ENCODE results near the gene TNS3. TPM values are rescaled to one million over a fixed set of nuclear protein-coding genes. Genes with fewer than 3 reads are reported as not detected.

The TNS3 gene
- total RNA-seq, result 320 to 433 TPM (median 426 TPM) in 3 replicates
- long read RNA-seq, full-length matches to known transcripts, result 28 of 296 reads
- long read RNA-seq, partial matches to known transcripts, result 121 of 296 reads
- long read RNA-seq, other reads (novel, unspliced or antisense), result 147 of 296 reads

DNA sequence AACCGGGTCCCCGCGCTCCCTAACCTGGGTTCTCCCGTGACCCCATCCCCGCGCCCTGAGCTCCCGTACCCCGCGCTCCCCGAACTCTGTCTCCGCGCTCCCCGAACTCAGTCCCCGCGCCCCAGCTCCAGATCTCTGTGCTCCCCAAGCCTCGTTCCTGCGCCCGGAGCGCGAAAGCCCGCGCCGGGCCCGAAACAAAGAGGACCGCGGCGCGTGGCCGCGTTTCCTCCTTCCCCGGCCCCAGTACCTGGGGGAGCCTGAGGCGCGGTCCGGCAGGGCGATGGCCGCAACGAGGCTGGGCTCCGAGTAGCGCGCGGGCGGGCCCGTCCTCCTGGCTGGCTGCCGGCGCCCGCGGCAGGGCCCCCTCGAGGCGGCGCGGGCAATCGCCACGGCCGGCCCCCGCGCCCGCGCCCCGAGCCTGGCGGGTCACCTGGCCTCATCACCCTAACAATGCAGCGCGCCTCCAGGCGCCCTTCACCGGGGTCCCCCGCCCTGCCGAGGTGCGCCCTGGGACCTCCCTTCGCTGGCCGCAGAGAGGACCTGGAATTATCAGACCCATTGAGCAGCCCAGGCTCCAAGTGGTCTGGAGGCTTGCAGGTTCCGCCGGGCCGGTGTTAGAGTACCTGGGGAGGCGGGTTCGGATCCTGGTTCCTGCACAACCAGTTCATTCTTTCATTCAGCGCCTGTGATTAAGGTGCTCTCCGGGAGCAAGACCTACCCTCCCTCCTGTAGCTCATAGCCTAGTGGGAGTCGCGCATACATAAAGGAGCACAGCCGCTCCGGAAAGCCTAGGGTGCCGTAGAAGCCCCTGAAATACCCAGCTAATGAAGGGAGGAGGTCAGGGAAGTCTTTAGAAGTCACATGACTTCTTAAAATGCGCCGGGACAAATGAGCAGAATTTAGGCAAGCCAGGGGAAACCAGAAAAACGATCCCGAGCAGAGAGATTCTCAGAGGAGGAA lies at the start of gene TNS3:
TNS3 (minus strand) TSS at position 308 of the 960 bp plus-strand sequence. CDS start 142,475 bp downstream, outside the sequence.
- Mint-ChIP-seq H3K4me1 (ENCODE audit: low read depth) (peaks cover 77% of the 10 kb centered on the region), H3K4me3 (ENCODE audit: unreplicated experiment) (peak within 1 kb of the TSS; percentile 98), H3K36me3 (ENCODE audit: low read depth) (peaks cover 8% of the 10 kb centered on the region), H3K27me3 (ENCODE audit: low read depth) (no peaks in the 10 kb centered on the region), H3K27ac (ENCODE audit: unreplicated experiment) (peak within 1 kb of the TSS; percentile 99), H3K9me3 (ENCODE audit: low read depth) (no peaks in the 10 kb centered on the region)
- DNase-seq (ENCODE audit: low spot score), result no peak
- TF ChIP-seq, protein P1, sequence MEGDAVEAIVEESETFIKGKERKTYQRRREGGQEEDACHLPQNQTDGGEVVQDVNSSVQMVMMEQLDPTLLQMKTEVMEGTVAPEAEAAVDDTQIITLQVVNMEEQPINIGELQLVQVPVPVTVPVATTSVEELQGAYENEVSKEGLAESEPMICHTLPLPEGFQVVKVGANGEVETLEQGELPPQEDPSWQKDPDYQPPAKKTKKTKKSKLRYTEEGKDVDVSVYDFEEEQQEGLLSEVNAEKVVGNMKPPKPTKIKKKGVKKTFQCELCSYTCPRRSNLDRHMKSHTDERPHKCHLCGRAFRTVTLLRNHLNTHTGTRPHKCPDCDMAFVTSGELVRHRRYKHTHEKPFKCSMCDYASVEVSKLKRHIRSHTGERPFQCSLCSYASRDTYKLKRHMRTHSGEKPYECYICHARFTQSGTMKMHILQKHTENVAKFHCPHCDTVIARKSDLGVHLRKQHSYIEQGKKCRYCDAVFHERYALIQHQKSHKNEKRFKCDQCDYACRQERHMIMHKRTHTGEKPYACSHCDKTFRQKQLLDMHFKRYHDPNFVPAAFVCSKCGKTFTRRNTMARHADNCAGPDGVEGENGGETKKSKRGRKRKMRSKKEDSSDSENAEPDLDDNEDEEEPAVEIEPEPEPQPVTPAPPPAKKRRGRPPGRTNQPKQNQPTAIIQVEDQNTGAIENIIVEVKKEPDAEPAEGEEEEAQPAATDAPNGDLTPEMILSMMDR (IDR thresholded peaks at IDR 0.05), result peak; percentile 63

DNA sequence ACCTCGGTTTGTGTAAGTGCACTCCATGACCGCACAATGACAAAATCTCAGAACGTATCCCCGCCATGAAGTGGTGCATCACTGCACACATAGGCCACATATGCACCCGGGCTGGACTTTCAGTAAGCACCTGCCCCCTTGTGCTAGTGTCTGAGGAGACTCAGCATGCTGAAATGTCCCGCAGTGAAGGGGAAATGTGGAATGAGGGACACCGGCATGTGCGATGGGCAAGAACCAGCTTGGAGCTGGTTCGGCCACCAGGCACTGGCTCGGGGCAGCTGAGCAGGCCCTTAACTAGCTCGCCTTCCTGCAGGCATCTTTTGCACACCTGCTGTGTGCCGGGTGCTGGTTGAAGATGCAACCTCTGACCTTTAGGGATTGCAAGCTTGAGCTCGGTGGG lies 49.8 kb upstream of the TNS3 start:
- Mint-ChIP-seq H3K36me3 (ENCODE audit: low read depth) (no peaks in the 10 kb centered on the region), H3K27ac (ENCODE audit: unreplicated experiment) (no peak overlapping the region)
- no peak for DNase-seq (ENCODE audit: low spot score)

DNA sequence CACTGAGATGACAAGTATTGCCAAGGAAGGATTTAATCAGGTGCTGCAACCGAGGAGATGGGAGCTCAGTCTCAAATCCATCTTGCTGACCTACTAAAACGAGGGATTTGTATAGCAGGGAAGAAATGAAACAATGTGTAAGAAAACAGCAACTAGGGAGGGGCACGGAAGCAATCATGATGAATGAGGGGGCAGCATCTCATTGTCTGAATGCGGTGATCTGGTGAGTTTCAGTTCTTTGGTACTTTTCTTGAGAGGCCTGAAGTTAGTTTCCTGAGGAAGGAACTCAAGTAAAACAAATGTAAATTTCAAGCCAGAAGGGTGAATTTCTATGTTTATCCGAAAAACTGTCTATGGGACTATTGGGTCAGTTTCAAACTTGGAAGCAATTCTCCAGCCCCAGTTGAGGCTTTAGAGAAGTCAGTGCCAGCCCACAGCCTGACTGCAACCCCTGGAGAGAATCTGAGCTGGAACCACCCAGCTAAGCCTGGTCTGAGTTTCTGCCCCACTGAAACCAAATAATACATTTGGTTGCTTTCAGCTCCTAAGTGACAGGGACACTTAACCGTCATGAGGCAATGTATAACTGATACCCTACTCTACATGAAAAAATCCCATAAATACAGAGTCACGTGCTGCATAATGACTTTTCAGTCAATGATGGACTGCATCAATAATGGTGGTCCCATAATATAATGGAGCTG lies 45.8 kb upstream of the TNS3 start:
- H3K4me1 Mint-ChIP-seq (ENCODE audit: low read depth), result peaks cover 30% of the 10 kb centered on the region
- H3K27me3 Mint-ChIP-seq (ENCODE audit: low read depth), result no peaks in the 10 kb centered on the region
- H3K27ac Mint-ChIP-seq (ENCODE audit: unreplicated experiment), result no peak overlapping the region
- TF ChIP-seq, protein P1 (IDR thresholded peaks at IDR 0.05), result no peak
- no peaks in the 10 kb centered on the region for H3K9me3 Mint-ChIP-seq (ENCODE audit: low read depth)
- H3K36me3 Mint-ChIP-seq (ENCODE audit: low read depth), result no peaks in the 10 kb centered on the region
- H3K4me3 Mint-ChIP-seq (ENCODE audit: unreplicated experiment), result no peak overlapping the region
- no peak for DNase-seq (ENCODE audit: low spot score)

More for the DNA sequence above, 49.8 kb upstream of the TNS3 start:
- no peak overlapping the region for H3K4me3 Mint-ChIP-seq (ENCODE audit: unreplicated experiment)
- TF ChIP-seq, protein P1 (IDR thresholded peaks at IDR 0.05), result no peak
- no peaks in the 10 kb centered on the region for H3K27me3 Mint-ChIP-seq (ENCODE audit: low read depth)
- no peaks in the 10 kb centered on the region for H3K9me3 Mint-ChIP-seq (ENCODE audit: low read depth)
- peaks cover 40% of the 10 kb centered on the region for H3K4me1 Mint-ChIP-seq (ENCODE audit: low read depth)

DNA sequence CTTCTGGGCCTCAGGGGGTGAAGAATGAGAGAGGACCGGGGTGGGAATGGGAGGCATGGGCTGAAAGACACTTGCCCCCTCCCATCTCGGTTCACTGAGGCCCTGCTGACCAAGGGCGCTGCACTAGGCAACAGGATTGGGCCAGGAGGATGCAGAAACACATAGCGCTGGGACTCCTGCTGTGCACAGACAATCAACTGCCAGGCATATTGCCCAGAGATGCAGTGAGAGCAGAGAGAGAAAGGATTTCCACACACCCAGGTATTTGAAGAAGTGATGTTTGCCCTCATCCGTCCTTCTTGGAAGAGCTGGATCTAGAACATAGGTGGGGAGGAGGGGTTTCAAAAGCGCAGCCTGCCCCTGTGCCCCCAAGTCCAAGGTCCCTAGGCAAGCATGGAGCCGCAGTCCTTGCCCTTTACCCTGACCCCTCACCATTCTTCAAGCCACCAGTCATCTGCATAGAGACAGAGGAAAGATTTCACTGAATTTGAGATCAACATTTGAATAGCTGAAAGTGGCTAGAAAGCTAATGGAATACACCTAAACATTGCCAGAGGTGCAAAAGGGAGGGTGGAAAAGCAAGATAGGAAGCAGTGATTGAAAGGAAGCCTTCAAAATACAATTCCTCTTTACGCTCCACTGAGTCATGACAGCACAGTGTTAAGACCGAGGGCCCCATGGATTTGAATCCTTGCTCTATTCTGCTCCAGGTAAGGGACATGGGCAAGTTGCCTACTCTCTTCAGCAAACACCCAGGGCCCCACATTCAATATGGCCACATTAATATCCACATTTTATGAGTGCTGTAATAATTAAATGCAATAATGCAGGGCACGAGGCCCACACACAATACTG lies 44.2 kb upstream of the TNS3 start:
- TF ChIP-seq, protein P1 (IDR thresholded peaks at IDR 0.05), result no peak

More for the DNA sequence above, 44.2 kb upstream of the TNS3 start:
- Mint-ChIP-seq H3K4me1 (ENCODE audit: low read depth) (peaks cover 44% of the 10 kb centered on the region), H3K4me3 (ENCODE audit: unreplicated experiment) (no peak overlapping the region), H3K9me3 (ENCODE audit: low read depth) (no peaks in the 10 kb centered on the region), H3K36me3 (ENCODE audit: low read depth) (no peaks in the 10 kb centered on the region), H3K27ac (ENCODE audit: unreplicated experiment) (peak overlapping the region; percentile 27), H3K27me3 (ENCODE audit: low read depth) (no peaks in the 10 kb centered on the region)
- DNase-seq (ENCODE audit: low spot score), result no peak

Measured in chondrocyte (in vitro differentiated cells).